HEK293T (cell line): Measurements from ENCODE around the gene LMAN1L.

Experiments used
- ARNT ChIP-seq: fragments of 450-650 bp; IDR thresholded peaks from 2 replicates; pipeline ENCODE4 v1.6.1; 2017; ENCODE audit warnings: mild to moderate bottlenecking
- BHLHE40 ChIP-seq: fragments of 450-650 bp; IDR thresholded peaks from 2 replicates; pipeline ENCODE4 v1.6.1; 2016; ENCODE audit warnings: mild to moderate bottlenecking, moderate library complexity, borderline replicate concordance
- FOXA1 ChIP-seq: fragments of 450-650 bp; IDR thresholded peaks from 2 replicates; pipeline ENCODE4 v1.6.1; 2016; ENCODE audit warnings: mild to moderate bottlenecking
- FOXK2 ChIP-seq: fragments of 450-650 bp; IDR thresholded peaks from 2 replicates; pipeline ENCODE4 v1.6.1; 2016; ENCODE audit warnings: mild to moderate bottlenecking
- FOXM1 ChIP-seq: fragments of 450-650 bp; IDR thresholded peaks from 2 replicates; pipeline ENCODE4 v1.6.1; 2017; ENCODE audit warnings: mild to moderate bottlenecking, borderline replicate concordance
- HDGF ChIP-seq: fragments of 450-650 bp; IDR thresholded peaks from 2 replicates; pipeline ENCODE4 v1.6.1; 2017; ENCODE audit warnings: antibody characterized with exemption, borderline replicate concordance
- L3MBTL2 ChIP-seq: fragments of 450-650 bp; conservative IDR thresholded peaks from 2 replicates; pipeline ENCODE4 v1.6.1; 2016; ENCODE audit warnings: mild to moderate bottlenecking
- LEF1 ChIP-seq: fragments of 450-650 bp; IDR thresholded peaks from 2 replicates; pipeline ENCODE4 v1.6.1; 2017; ENCODE audit warnings: mild to moderate bottlenecking, borderline replicate concordance
- NFRKB ChIP-seq: fragments of 450-650 bp; IDR thresholded peaks from 2 replicates; pipeline ENCODE4 v1.6.1; 2016; ENCODE audit warnings: mild to moderate bottlenecking, moderate library complexity
- SP1 ChIP-seq: fragments of 450-650 bp; IDR thresholded peaks from 2 replicates; pipeline ENCODE4 v1.6.1; 2017
- TARDBP ChIP-seq: fragments of 450-650 bp; IDR thresholded peaks from 2 replicates; pipeline ENCODE4 v1.6.1; 2016
- ZNF384 ChIP-seq: fragments of 450-650 bp; IDR thresholded peaks from 2 replicates; pipeline ENCODE4 v1.6.1; 2016
- TF ChIP-seq, protein P1 (sequence below): fragments of 450-650 bp; IDR thresholded peaks from 2 replicates; pipeline ENCODE4 v1.6.1; 2016

DNA sequence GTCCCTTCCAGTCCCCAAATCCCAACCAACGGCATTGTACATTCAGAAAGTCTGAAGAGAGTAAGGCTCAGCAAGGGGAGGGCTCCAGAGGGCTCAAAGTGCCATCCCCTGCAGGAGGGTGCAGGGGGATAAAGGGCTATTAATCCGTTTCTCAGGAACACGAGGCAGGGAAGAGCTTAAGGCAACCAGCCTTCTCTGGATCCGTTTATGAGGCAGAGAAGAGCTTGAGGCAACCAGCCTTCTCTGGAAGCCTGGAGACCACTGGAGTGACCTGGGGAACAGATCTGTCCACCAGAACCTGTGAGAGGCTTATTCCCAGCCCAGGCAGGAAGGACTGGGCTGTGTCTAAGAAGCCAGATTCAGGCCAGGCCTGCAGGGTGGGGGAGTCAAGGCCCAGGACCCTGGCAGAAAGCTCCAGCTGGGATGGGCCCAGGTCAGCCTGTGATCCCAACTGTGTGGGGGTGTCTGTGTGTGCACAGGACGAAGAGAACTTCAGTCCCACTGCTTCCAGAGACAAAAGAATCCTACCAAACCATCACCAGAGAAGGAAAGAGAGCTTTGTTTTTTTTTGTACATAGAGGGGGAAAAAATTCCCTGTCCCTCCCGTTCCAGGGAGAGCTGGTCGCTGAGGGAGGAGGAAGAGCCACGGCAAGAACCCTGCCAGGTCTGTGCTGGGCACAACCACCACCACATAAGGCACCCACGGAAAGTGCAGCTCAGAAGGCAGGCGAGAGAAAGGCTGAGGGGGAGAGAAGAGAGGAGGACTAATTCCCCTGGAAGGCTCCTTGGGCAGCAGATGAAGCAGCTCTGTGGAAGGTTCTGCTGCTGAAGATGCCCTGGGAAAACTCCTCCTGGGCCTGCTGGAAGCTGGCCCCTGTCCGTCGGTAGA is 31.9 kb downstream of the LMAN1L start:
- TF ChIP-seq FOXK2, result no peak
- no peak for TF ChIP-seq SP1
- no peak for TF ChIP-seq HDGF
- no peak for TF ChIP-seq NFRKB
- no peak for TF ChIP-seq TARDBP
- TF ChIP-seq LEF1, result no peak
- no peak for TF ChIP-seq L3MBTL2
- TF ChIP-seq ZNF384, result no peak
- TF ChIP-seq FOXA1, result no peak
- TF ChIP-seq BHLHE40, result no peak
- no peak for TF ChIP-seq ARNT
- no peak for TF ChIP-seq FOXM1
- TF ChIP-seq, protein P1, sequence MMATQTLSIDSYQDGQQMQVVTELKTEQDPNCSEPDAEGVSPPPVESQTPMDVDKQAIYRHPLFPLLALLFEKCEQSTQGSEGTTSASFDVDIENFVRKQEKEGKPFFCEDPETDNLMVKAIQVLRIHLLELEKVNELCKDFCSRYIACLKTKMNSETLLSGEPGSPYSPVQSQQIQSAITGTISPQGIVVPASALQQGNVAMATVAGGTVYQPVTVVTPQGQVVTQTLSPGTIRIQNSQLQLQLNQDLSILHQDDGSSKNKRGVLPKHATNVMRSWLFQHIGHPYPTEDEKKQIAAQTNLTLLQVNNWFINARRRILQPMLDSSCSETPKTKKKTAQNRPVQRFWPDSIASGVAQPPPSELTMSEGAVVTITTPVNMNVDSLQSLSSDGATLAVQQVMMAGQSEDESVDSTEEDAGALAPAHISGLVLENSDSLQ, result no peak
